VCaP (cell line): Measurements from ENCODE around the gene ELP2.
"Not testable (repeated sequence)": the region's sequence is repeated elsewhere in the genome, so short reads cannot be mapped to it uniquely, and the experiment has no call there.

Experiments used
- H3K27ac ChIP-seq: fragments of 450-650 bp; 2 replicates; pipeline ENCODE4 v1.5.1; 2017
- TF ChIP-seq, protein P1 (sequence below): fragments of 450-650 bp; conservative IDR thresholded peaks from 2 replicates; pipeline ENCODE4 v1.5.1; 2017; ENCODE audit warnings: mild to moderate bottlenecking, moderate library complexity

Gene ELP2

GRCh38 chr18:36201765-36202164 lies 72.1 kb downstream of the ELP2 start:
- H3K27ac ChIP-seq: no peak overlapping the region
- TF ChIP-seq, protein P1, sequence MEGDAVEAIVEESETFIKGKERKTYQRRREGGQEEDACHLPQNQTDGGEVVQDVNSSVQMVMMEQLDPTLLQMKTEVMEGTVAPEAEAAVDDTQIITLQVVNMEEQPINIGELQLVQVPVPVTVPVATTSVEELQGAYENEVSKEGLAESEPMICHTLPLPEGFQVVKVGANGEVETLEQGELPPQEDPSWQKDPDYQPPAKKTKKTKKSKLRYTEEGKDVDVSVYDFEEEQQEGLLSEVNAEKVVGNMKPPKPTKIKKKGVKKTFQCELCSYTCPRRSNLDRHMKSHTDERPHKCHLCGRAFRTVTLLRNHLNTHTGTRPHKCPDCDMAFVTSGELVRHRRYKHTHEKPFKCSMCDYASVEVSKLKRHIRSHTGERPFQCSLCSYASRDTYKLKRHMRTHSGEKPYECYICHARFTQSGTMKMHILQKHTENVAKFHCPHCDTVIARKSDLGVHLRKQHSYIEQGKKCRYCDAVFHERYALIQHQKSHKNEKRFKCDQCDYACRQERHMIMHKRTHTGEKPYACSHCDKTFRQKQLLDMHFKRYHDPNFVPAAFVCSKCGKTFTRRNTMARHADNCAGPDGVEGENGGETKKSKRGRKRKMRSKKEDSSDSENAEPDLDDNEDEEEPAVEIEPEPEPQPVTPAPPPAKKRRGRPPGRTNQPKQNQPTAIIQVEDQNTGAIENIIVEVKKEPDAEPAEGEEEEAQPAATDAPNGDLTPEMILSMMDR: no peak

- H3K27ac ChIP-seq: no peak overlapping the region
- TF ChIP-seq, protein P1: no peak
Measured at GRCh38 chr18:36203360-36203895, 73.7 kb downstream of the ELP2 start.

DNA sequence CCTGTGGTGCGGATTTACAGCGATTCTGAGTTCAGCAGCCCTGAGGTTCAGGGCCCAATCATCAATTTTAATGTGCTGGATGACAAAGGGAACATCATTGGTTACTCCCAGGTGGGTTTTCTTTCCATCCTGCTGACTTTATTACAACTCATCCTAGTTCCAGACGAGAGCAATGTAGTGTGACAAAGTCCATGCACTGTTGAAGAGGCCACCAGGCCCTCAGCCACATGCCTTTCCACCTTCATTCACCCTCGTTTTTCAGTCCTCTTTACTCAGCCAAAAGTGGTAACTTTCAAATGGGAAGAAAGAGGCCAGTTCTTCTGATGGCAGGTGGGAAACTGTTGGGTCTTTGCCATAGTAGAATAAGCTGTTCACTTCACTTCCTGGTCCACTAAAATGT lies 75.5 kb downstream of the ELP2 start:
- TF ChIP-seq, protein P1: no peak
- H3K27ac ChIP-seq: no peak overlapping the region

DNA sequence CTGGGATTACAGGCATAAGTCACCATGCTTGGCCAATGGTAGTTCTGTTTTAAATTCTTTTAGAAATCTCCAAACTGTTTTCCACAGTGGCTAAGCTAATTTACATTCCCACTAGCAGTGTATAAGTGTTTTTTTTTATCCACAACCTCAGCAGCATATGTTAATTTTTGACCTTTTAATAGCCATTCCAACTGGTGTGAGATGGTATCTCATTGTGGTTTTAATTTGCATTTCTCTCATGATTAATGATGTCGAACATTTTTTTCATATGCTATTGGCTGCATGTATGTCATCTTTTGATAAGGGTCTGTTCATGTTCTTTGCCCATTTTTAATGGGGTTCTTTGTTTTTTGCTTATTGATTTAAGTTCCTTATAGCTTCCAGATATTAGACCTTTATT lies 77.6 kb downstream of the ELP2 start:
- H3K27ac ChIP-seq: no peak overlapping the region
- TF ChIP-seq, protein P1: no peak

- H3K27ac ChIP-seq: not testable (repeated sequence)
Measured at GRCh38 chr18:36207969-36208368, 78.3 kb downstream of the ELP2 start.

- TF ChIP-seq, protein P1: no peak
- H3K27ac ChIP-seq: no peak overlapping the region
Measured at GRCh38 chr18:36211612-36212065, 81.9 kb downstream of the ELP2 start.

- TF ChIP-seq, protein P1: no peak
- H3K27ac ChIP-seq: no peak overlapping the region
Measured at GRCh38 chr18:36212301-36213171, 82.8 kb downstream of the ELP2 start.

DNA sequence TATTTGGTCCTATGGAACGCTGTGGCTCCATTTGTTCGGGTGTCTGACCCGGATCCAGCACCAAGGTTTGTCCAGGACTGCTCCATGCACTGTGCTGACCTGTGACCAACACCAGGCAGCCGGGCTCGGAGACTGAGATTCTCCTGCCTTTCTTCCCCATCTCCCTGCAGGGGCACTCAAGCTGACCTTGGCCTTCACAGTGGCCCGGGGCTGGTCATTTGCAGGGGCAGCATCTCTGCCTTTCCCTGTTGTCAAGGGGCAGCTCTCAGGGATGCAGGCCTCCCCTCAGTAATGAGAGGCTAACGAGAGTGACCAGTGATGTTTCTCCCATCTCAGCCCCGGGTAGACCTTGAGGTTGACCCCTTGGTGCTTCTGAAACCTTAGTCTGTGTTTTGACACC lies 85.1 kb downstream of the ELP2 start:
- TF ChIP-seq, protein P1: no peak

More for the DNA sequence above, 85.1 kb downstream of the ELP2 start:
- H3K27ac ChIP-seq: no peak overlapping the region
